NCI-H1694 treated with DMSO at 0.1 percent for 48 hours (cell line): ENCODE results near the gene ABCD3.

Experiments
- DNase-seq: peaks from one replicate; lab custom pipeline; 2025; lab: John Stamatoyannopoulos, UW

ABCD3 gene

DNA sequence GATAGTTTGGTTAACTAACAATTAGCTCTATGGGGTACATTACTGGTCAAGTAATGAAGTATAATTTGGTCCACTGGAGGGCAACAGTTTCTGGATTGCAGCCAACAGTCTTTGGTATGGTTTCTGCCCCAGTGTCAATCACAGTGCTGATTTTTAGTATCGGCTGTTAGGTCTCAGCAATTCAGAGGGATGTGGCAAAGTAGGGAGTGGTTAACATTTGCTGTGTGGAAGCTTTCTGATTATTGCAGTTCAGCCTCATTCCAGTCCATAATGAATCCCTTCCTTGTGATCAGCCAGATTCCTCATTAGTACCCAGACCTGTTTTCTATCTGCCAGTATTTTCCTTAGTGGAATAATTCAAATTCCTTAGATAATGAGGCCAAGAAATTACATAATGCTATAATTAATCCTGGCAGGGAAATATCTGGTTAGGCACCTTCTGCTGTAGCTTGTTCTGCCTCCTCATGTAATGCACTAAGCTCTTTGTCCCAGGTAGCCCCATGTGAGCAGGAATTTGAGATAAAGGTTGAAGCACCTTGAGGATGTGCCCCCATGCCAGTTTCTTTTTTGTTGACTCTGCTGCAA is 109.3 kb downstream of the ABCD3 start:
- no peak for DNase-seq

DNA sequence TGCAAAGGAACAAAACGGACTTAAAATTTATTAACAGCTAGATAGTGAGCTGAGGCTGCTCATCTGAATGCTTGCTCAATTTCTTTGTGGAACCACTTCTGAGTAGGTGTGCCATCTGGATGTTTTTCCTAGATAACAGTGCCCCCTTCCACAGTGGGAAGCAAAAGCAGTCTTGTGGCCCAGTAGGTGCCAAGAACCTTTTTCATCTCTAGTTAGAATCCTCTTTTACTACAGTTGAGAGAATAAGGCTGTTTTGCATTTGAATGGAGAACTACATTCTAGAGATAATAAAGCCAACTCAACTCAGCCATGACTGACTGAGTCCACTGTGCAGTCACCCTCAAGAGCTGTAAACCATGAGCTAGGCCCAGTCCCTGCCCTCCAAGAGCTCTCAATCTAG is 110.1 kb downstream of the ABCD3 start:
- peak; percentile 8 for DNase-seq

DNA sequence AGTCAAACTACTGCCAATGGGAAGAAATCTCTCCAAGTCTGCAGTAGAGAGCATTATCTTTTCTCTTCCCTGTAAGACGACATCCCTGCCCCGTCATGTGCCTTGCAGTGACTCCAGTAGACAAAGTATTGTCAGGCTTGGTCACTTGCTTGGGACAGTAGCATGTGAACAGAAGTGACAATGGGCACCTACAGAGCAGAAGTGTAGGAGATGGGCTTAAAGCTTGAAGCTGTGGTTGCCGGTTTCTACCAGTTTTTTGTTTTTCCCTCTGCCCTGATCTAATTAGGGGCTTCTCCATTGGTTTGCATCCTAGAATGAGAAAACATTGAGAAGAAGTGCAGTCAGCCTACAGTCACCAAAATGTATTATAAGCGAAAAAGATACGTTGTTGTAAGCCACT is 110.6 kb downstream of the ABCD3 start:
- DNase-seq: no peak

DNA sequence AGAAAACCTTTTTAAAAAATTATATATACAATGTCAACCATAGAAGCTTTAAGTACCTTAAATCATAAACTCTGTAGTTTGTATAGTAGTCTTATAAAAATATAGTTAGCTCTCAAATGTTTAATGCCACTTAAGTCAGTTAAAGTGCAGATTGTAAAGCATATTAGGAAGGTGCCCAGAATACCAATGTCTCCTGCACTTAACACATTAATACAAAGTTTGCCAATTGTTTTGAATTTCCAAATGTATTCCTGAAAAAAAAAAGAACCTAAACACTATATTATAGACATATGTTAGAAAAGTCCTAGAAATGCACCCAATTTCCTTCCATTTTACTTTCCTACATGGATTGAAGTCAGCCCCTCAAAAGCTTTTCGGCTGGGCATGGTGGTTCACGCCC is 111.2 kb downstream of the ABCD3 start:
- DNase-seq: no peak

DNA sequence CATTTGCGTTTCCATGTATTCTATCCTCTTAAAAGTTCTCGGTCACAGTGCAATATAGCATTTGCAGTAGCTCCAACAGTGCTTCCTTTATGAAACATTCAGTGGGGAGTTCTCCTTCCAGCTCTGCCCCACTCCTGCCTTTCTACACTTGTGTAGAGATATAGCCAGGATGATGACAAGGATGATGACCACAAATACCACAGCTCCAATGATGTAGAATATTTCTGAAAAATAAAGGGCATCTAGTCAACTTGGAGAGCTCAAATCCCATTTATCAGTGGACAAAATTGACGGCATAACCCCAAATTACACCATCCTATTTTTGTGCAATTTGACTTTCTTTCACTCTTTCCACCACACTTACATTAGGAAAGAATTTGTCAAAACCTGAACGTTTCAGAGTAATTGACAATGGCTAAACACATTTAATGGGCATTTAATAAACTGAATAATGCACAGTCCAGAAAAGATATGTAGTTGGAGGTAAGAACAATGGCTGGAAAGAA is 112.2 kb downstream of the ABCD3 start:
- no peak for DNase-seq

DNA sequence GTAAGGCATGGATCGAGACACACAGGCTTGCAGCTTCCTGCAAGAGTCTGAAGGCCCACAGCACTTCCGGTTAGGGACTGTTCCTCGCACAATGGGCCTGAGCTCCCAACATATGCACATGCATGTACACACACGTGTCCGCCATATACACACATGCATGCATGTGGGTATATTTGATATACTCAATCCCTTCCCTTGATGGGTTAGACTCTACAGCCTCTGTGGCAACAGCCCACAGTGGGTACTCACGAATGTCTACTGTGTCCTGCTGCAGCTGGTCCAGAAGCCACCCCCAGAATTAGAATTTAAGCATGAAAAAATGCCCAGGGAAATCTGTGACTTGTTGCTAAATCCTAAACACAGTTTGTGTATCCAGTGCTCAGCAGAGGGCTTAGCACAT is 113.5 kb downstream of the ABCD3 start:
- no peak for DNase-seq

DNA sequence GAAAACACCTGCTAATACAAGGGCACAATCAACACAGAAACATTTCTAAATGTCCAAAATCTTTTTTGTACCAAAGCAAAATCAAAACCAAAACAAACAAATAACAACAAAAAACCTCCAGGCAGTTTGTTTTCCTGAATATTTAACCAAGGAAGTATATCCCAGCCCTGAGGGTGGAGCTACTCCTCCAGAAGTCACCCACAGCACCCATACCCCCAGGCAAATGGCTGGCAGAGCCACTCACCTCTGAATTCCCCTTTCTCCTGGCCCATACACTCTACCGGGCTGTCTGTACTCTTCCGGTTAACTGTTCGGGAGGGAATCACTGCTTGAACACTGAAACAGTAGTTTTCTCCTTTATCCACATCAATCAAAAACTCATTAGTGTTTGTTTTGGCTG is 113.9 kb downstream of the ABCD3 start:
- no peak for DNase-seq

DNA sequence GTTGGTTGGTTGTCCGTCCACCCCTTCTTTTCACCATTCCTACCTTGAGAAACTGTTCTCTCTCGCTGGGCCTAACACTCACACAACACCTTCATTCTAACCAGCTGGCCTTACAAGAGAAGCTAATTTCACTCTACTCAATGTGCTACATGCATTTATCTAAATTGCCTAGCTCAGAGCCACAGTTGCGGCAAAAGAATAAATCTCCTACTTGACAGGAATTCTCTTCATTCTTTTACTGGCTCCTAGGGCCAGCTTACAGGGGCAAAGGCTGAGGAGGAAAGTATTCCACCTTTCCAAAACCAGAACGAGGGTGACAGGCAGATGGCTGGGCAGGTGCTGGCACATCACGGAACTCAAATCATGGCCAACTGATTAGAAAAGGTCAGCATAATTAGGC is 116.9 kb downstream of the ABCD3 start:
- no peak for DNase-seq

DNA sequence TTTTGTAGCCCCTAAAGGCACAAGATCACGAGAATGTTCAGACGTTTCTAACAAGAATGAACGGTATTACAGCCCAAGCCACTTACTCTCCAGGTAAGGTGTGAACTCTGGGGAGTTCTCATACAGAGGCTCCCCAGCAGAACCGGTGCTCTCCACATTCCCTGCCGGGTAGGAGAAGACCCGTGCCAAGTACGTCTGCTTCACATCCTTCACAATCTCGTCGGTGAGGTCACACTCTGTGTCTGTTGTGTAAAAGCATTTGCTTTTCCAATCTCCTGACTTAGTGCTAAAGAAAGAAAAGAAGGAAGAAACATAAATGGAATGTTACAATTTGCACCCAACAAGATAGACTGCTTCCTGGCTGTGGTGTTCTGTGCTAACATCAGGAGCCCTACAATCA is 117.7 kb downstream of the ABCD3 start:
- no peak for DNase-seq

DNA sequence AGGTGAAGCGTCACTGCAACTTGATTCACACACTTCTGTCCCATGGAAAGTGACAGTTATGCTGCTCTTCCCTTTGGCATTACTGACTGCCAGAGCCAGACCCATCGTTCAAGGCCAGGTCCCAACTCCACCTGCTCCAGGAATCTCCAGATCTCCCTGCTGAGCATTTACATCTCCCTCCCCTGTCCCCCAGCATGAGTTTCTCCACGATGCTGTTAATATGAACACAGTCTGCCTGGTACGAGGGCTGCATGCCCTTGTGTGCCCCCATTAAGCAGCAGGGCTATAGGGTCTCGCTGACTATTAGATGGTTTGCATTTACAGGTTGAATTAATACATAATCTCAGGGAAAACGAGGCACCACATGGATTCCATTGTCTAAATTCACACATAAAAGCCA is 119.1 kb downstream of the ABCD3 start:
- no peak for DNase-seq

DNA sequence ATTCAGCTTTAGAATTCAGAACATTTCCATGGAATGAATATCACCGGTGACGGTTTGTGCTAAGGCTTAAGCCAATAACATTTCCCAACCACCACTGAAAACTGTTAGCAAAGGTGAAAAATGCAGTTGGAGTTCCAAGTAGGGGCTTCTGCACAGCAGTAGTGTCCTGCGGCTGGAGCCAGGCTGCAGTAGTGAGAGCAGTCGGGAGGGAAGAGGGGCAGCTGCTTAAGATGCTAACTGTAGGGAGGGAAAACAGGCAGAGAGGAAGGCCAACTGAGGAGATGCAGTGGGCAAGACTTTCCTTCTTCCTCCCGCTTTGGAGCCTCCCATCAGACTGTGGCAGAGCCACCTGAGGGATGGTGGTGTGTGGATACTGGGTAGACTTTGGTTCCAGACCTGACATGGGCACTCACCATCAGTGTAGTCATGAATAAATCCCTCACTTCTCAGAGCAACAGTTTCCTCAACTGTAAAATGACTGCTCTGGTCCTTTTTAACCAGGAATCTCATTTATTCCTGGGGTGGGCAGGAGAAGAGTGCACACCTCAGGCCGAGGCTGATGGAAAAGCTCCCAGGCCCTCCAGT is 120.1 kb downstream of the ABCD3 start:
- DNase-seq: no peak

DNA sequence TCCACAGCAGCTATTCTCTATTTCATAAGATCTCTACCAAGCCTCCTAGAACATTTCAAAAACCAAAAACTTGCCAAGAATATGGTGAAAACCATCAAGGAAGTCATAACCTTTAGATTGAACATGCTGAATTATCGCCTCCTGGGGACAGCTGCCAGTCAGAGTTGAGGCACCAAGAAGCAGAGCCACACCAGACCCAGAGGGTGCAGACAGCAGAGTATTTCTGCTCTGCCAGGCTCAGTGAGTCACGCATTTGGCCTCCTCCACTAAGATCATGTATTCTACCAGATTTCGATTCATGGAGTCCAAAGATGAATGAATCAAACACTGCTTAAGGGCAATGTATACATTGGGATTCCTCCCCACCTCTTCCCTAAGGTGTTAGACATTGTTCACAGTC is 121.3 kb downstream of the ABCD3 start:
- DNase-seq: no peak

DNA sequence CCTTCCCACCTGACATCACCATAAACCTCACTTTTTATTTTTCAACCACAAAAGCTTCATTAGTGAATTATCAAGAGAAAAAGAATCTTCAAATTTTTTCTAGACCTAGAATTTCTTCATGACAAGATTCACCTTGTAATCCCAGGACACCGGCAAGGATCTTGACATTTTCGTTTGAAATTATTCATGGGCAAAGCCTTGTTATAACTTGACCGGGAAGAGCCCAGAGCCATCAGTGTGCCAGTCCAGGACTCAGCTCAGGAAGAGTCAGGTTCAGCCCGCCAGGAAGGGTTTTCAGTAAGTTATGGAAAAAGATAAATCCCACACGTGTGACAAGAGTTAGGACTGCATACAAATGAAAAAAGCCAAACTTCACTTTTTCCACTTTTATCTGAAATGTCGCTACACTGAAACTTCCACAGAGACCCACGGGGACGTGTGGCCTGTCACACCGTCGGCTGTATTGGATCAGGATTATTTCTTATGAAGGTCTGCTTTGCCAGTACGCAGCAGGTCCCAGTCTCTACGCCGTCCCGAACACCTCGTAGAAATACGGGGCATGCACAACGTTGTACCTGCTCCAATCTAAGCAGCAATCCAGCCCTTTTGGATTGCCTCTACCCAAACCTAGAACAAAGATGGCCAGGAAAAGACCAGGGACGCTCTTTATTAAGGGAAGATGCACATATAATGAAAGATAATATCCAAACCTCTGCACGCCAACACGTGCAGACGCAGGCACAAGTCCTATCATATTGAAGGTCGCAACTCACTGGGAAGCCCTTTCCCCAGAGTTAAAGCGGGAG is 122.5 kb downstream of the ABCD3 start:
- no peak for DNase-seq

DNA sequence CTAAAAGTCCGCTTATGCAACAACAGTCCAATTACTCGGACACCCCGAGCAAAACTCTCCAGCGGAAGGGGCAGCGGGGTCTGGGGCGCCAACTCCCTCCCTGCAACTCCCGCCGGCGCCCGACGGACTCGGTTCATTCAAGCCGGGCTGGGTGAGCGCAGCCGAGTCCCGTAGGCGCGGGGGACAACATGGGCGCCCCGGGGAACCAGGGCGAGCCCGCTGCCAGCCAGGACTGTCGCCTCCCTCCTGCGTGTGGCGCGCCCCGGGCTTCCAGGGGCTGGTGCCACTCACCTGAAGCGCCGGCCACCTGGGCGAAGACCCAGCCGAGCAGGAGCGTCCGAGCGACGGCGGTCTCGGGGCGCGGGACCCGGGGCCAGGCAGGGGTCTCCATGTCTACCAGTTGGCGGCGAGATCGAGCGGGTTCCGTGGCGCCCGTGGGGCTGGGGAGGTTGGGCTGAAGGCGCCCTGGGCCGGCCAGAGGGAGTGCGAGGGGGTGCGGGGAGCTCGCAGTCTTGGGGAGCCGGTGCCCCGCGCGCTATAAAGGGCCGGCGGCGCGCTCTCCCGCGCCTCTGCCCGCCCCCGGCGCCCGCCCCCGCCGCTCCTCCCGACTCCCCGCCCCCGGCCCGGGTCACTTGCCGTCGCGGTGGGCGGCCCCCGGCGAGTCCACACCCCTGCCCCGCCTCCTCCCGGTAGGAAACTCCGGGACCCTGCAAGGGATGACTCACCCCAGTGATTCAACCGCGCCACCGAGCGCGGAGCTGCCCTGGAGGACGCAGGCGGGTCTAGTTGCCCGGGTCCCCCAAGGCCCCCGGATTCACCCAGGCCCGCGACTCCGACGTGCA is 123.3 kb downstream of the ABCD3 start, which contains the start of gene F3:
Gene F3 (minus strand): TSS at position 514 of the 842 bp plus-strand sequence. CDS start 123 bp downstream, at position 391.
- DNase-seq: peak; percentile 49

DNA sequence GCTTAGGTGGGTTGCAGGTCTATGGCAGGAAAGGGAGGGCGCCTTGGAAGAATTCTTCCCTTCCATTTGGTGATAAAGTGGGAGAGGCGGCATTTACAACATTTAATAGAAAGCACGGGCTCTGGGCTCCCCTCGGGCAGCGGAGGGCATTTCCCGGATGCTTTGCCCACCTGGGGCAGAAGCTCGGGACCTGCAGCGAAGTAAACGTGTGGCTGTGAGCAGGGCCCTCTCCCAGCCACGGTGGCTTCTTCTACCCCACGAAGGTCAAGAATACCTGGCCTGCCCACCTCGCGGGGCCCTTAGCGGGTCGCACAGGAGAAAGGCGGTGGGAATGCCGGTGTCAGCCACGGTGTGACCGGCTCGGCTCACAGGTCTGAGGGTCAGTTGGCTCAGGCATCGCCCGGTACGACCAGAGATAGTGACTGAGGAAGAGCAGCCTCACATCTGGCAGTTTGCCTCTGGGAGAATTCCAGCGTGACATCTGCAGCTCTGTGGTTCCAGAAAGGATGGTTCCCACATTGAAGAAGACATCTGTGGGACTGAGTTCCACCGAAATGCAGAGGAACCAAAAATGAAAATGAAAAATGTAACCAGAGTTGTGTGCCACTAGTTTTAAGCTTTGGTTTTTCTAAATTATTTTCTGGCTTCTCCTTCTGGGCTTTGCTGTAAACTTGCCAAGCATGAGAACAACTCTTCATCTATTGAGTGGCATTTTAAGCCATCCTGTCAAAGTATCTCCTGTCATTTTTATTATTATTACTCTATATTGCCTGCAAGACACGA is 124.1 kb downstream of the ABCD3 start:
- no peak for DNase-seq

DNA sequence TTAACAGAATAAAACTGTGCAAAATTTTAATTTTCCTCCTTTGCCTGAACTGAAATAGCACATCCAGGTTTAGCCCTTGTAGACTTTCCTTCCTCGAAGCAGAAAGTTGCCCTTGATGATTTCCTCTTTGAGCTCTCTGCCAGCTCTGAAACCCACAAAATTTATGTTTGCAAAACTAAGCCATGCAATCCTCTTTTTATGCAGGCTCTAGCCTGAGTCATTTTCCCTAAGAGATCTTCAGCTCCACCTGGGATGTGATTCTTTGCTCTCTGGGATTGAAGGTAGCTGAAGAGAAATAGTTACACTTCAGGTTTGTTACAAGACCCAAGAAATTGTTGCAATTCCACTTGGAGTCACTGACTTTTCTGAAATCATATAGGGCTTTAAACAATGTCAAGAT is 124.8 kb downstream of the ABCD3 start:
- DNase-seq: no peak

DNA sequence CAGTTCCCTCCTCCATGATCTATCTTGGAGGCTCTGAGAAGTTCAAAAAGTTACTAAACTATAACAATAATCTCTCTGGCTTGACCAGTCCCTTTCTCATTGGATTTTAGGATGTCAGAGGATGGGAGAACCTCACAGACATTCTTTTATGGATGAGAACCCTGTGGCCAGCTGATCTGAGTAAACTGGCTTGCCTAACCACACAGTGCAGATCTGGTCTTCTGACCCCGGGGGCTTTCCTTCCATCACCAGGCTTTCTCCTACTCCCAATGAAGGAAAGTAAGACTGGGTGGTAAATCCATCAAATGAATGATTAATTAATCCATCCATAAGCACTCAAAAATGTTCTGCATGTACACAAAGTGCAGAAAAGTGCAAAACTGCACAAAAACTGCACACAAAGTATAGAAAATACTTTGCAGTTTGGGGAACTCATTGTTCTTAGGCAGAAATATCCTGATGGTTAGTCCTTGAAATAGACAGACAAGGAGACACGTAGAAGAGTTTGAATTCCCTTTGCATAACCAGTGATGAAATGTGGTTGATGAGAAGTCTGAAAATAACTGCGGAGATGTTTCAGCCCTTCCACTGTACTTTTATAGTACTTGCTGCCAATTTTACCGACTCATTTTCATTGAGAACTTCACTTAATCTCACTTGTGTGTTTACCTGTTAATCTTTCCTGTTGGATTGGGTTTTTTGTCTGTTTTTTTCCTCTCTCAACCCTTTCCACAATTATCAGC is 125.9 kb downstream of the ABCD3 start:
- DNase-seq: no peak

DNA sequence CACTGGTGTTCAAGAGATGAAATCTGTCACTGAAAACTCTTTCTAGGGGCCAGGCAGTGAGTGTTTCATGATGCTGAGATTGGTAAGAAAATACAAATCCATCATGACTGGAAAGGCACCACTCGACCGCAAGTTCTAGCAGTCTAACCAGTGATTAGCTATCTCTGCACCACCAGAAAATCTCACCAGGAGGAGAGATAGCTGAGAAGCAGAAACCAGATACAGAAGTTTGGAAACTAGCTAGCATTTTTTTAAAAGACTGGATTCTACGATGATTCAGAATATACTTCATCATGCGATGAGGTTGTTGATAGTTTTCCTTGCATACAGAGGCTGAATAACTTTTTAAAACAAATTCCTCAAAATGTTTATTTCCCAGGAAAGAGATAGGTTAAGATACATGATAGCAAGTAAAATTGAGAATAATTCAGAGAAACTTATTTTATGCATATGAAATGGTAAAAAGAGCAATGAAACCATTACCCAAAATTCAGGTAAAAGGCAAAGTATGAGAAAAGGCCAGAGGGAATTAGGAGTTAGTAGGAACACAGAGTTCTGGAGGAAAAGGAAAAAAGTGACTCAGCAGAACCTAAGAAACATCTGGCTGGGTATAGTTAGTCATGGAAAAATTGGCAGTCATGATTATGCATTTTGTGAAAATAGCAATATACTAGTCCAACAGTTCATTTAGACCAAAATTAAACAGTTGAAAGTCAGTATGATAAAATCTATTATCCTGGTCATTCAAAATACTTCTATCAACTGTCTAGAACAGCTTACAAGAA is 126.7 kb downstream of the ABCD3 start:
- DNase-seq: no peak

DNA sequence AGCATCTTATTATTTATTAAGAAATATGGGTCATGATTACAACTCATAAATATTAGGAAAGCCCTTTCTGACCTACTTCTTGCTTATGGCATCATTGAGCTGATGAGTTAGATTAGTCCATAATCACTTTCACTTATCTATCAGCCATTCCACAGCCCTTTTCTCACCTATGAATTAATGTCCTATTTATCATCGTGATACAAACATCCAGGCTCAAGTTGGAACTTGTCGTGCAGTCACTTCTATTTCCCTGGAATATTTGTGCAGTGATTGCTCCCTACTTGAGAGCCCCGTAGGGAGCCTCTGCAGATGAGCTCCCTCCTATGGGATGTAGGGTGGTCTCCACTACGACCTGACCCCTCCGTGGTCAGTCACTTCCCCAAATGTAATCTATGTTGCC is 131.5 kb downstream of the ABCD3 start:
- DNase-seq: no peak

DNA sequence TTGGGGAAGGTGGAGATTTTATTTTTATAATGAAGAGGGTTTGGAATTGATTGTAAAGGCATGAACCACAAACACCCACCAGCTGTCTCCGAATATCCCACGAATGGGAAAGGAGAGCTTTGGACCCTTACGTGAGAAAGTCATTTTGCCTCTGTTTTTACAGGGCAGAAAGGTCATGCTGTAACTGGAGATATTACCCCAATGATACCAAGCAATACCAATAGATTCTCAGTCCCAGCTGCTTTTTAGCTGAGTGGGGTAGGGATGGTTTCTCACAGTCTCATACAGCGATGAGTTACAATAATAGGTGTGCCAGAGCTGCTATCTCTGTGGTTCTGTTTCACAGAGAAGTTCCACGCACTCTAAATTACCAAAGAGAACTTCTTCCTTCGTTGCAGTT is 132.2 kb downstream of the ABCD3 start:
- DNase-seq: no peak
